ENCODE measurements around the gene MAGEB17.
"Not testable (repeated sequence)": the region's sequence is repeated elsewhere in the genome, so short reads cannot be mapped to it uniquely, and the experiment has no call there.

DNA sequence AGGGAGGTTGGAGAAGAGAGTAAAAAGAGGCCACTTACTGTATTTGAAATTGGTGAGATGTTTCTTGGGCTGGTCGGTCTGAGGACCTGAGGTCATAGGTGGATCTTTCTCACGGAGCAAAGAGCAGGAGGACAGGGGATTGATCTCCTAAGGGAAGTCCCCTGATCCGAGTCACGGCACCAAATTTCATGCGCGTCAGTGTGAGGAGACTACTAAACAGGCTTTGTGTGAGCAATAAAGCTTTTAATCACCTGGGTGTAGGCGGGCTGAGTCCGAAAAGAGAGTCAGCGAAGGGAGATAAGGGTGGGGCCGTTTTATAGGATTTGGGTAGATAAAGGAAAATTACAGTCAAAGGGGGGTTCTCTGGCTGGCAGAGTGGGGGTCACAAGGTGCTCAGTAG lies 16.6 kb downstream of the MAGEB17 start:
- TF ChIP-seq EZH2 (IDR thresholded peaks at IDR 0.05; ENCODE audit: low read depth), result not testable (repeated sequence)
- TF ChIP-seq, protein P1, sequence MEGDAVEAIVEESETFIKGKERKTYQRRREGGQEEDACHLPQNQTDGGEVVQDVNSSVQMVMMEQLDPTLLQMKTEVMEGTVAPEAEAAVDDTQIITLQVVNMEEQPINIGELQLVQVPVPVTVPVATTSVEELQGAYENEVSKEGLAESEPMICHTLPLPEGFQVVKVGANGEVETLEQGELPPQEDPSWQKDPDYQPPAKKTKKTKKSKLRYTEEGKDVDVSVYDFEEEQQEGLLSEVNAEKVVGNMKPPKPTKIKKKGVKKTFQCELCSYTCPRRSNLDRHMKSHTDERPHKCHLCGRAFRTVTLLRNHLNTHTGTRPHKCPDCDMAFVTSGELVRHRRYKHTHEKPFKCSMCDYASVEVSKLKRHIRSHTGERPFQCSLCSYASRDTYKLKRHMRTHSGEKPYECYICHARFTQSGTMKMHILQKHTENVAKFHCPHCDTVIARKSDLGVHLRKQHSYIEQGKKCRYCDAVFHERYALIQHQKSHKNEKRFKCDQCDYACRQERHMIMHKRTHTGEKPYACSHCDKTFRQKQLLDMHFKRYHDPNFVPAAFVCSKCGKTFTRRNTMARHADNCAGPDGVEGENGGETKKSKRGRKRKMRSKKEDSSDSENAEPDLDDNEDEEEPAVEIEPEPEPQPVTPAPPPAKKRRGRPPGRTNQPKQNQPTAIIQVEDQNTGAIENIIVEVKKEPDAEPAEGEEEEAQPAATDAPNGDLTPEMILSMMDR (conservative IDR thresholded peaks at IDR 0.05), result not testable (repeated sequence)
